Aorta (tissue), 4 donors: ENCODE data around the gene SFMBT1. TPM values are rescaled to one million over a fixed set of nuclear protein-coding genes. Genes with fewer than 3 reads are reported as not detected.

Source experiments
- polyA plus RNA-seq, 2 donors: library from polyadenylated mRNA; stranded (reverse); fragments of 200-250 nt; gene quantifications; one replicate each; pipeline ENCODE4 v1.2.3, GENCODE V29; 2013
- total RNA-seq, 2 donors: library from RNA; stranded (reverse); fragmentation: NEBNext Ultra II Directional; extraction: Animal tissue kit (Norgen Biotek cat#: 25700); gene quantifications; one replicate each; pipeline ENCODE4 v1.2.1, GENCODE V29; 2021
- donor health status: healthy with polysubstance abuse.
- donor health status: Bipolar disorder and iron deficiency.
- donor health status: DM: no; HTN: no; CAD: no.
- donor health status: DM: yes; HTN: yes; CAD: no.

Gene SFMBT1
- total and polyA plus RNA-seq, 4 donors: 0.75 to 12.6 (median 5.4) TPM

Other genes with a start within 250 kb of the SFMBT1 start
- gene ITIH4, start 215.4 kb downstream of the SFMBT1 start, total RNA-seq: 10 to 100 TPM; 55.4 to 88.7 TPM
- 100 to 1,000 TPM in 1 of 2 donors, 10 to 100 TPM in 1; 25.0 to 368 TPM for gene ITIH4, start 215.4 kb downstream of the SFMBT1 start, polyA plus RNA-seq
- gene MUSTN1, start 211.1 kb downstream of the SFMBT1 start, total RNA-seq: 10 to 100 TPM; 56.8 to 86.6 TPM
- 100 to 1,000 TPM in 1 of 2 donors, 10 to 100 TPM in 1; 29.7 to 474 TPM for gene MUSTN1, start 211.1 kb downstream of the SFMBT1 start, polyA plus RNA-seq
- gene STIMATE, start 148.5 kb downstream of the SFMBT1 start, total RNA-seq: 10 to 100 TPM; 36.6 to 38.6 TPM
- gene STIMATE, start 148.5 kb downstream of the SFMBT1 start, polyA plus RNA-seq: 10 to 100 TPM; 17.7 to 26.6 TPM
- 10 to 100 TPM; 11.9 to 16.6 TPM for gene RFT1, start 84.4 kb upstream of the SFMBT1 start, total RNA-seq
- gene RFT1, start 84.4 kb upstream of the SFMBT1 start, polyA plus RNA-seq: 1 to 10 TPM; 5.0 to 5.8 TPM
- 10 to 100 TPM; 23.6 to 33.4 TPM for gene PRKCD, start 115.1 kb upstream of the SFMBT1 start, total RNA-seq
- gene PRKCD, start 115.1 kb upstream of the SFMBT1 start, polyA plus RNA-seq: 10 to 100 TPM; 16.1 to 30.8 TPM
- 100 to 1,000 TPM; 109 to 183 TPM for gene TKT, start 209.9 kb upstream of the SFMBT1 start, total RNA-seq
- 100 to 1,000 TPM in 1 of 2 donors, 10 to 100 TPM in 1; 92.4 to 208 TPM for gene TKT, start 209.9 kb upstream of the SFMBT1 start, polyA plus RNA-seq